Tibial artery (tissue), 4 donors: ENCODE data around the gene RNF150.

ENCODE experiments used
- DNase-seq, 2 donors: peaks; one replicate each; pipeline ENCODE4 v3.0.0-alpha.2; 2019
- H3K27ac ChIP-seq, 2 donors: fragments of 200-600 bp; sonication (generic) in 1 of 2; 1 replicate in 1 of 2; 2 replicates in 1 of 2; pipeline ENCODE4 v1.5.1; 2018 to 2019; ENCODE audit warnings: mild to moderate bottlenecking in 1 of 2
- H3K27me3 ChIP-seq, 2 donors: fragments of 200-600 bp; sonication (generic) in 1 of 2; one replicate each; pipeline versions ENCODE4 v1.5.1 to v1.6.0; 2016 to 2019
- H3K36me3 ChIP-seq, 3 donors: fragments of 200-600 bp; sonication (generic) in 2 of 3; one replicate each; pipeline ENCODE4 v1.5.1; 2016 to 2019; ENCODE audit warnings: mild to moderate bottlenecking in 2 of 3
- H3K4me1 ChIP-seq, 4 donors: fragments of 200-600 bp; sonication (generic) in 2 of 4; 1 replicate in 3 of 4; 2 replicates in 1 of 4; pipeline ENCODE4 v1.5.1; 2016 to 2019
- H3K4me3 ChIP-seq, 2 donors: fragments of 200-600 bp; sonication (generic) in 1 of 2; 1 replicate in 1 of 2; 2 replicates in 1 of 2; pipeline ENCODE4 v1.5.1; 2018 to 2019; ENCODE audit warnings: mild to moderate bottlenecking in 2 of 2
- H3K9me3 ChIP-seq, 3 donors: fragments of 200-600 bp; sonication (generic) in 1 of 3; one replicate each; pipeline ENCODE4 v1.5.1; 2016 to 2019
- CTCF ChIP-seq, 2 experiments: fragments of 200-600 bp in 1 of 2; fragments of 450-650 bp in 1 of 2; IDR thresholded peaks; one replicate each; pipeline ENCODE4 v1.5.1; 2017 to 2019; ENCODE audit warnings: antibody characterized with exemption in 2 of 2, mild to moderate bottlenecking in 1 of 2, moderate library complexity in 1 of 2
- intact Hi-C: fragments of 100-400 bp; cut with DNase I; formaldehyde crosslinking; loops from one replicate; pipeline ENCODE4 v1.15.0; 2023; ENCODE audit warnings: low total_unique reads

RNF150 gene

GRCh38 chr4:140935254-140935653 lies 198.0 kb downstream of the RNF150 start:
- H3K27ac ChIP-seq, result no peak overlapping the region
- H3K36me3 ChIP-seq, result no peaks in the 10 kb centered on the region
- peaks cover 0 to 61% (median 9%) of the 10 kb centered on the region in 4 donors for H3K4me1 ChIP-seq
- H3K9me3 ChIP-seq, result no peaks in the 10 kb centered on the region
- no peaks in the 10 kb centered on the region for H3K27me3 ChIP-seq
- peak in 1 of 2 donors; percentile 43 for DNase-seq
- no peak overlapping the region for H3K4me3 ChIP-seq
- TF ChIP-seq CTCF (IDR thresholded peaks at IDR 0.05), result no peak
- intact Hi-C loops, result no loop called here

GRCh38 chr4:140932501-140933045 lies 200.7 kb downstream of the RNF150 start:
- no peaks in the 10 kb centered on the region for H3K27me3 ChIP-seq
- no peak overlapping the region for H3K27ac ChIP-seq
- H3K4me1 ChIP-seq, result peaks cover 0 to 35% (median 7%) of the 10 kb centered on the region in 4 donors
- no peaks in the 10 kb centered on the region for H3K36me3 ChIP-seq
- intact Hi-C loops, result no loop called here
- no peaks in the 10 kb centered on the region for H3K9me3 ChIP-seq
- TF ChIP-seq CTCF (IDR thresholded peaks at IDR 0.05), result no peak
- no peak for DNase-seq
- H3K4me3 ChIP-seq, result no peak overlapping the region

- Histone ChIP-seq H3K4me3 (no peak overlapping the region), H3K27me3 (no peaks in the 10 kb centered on the region), H3K27ac (no peak overlapping the region), H3K9me3 (no peaks in the 10 kb centered on the region), H3K4me1 (peaks cover 0 to 31% (median 7%) of the 10 kb centered on the region in 4 donors), H3K36me3 (no peaks in the 10 kb centered on the region)
- no peak for TF ChIP-seq CTCF (IDR thresholded peaks at IDR 0.05)
- intact Hi-C loops, result no loop called here
- DNase-seq, result no peak
Observed at GRCh38 chr4:140931911-140932310, 201.4 kb downstream of the RNF150 start.

- Histone ChIP-seq H3K4me3 (no peak overlapping the region), H3K27ac (no peak overlapping the region), H3K9me3 (no peaks in the 10 kb centered on the region), H3K4me1 (peaks cover 0 to 20% (median 5%) of the 10 kb centered on the region in 4 donors), H3K36me3 (no peaks in the 10 kb centered on the region), H3K27me3 (no peaks in the 10 kb centered on the region)
- no peak for TF ChIP-seq CTCF (IDR thresholded peaks at IDR 0.05)
- no peak for DNase-seq
- intact Hi-C loops, result no loop called here
Observed at GRCh38 chr4:140930557-140930956, 202.7 kb downstream of the RNF150 start.

GRCh38 chr4:140930011-140930410 lies 203.3 kb downstream of the RNF150 start:
- no peak for TF ChIP-seq CTCF (IDR thresholded peaks at IDR 0.05)
- no peak for DNase-seq
- intact Hi-C loops, result no loop called here
- Histone ChIP-seq H3K27me3 (no peaks in the 10 kb centered on the region), H3K4me1 (peaks cover 0 to 16% (median 3%) of the 10 kb centered on the region in 4 donors), H3K4me3 (no peak overlapping the region), H3K9me3 (no peaks in the 10 kb centered on the region), H3K36me3 (peaks cover 0 to 4% (median 0%) of the 10 kb centered on the region in 3 donors), H3K27ac (no peak overlapping the region)

GRCh38 chr4:140928880-140929279 lies 204.4 kb downstream of the RNF150 start:
- no peaks in the 10 kb centered on the region for H3K9me3 ChIP-seq
- peaks cover 0 to 5% (median under 1%) of the 10 kb centered on the region in 4 donors for H3K4me1 ChIP-seq
- peaks cover 0 to 7% (median 0%) of the 10 kb centered on the region in 3 donors for H3K36me3 ChIP-seq
- DNase-seq, result peak; percentile 27 to 84
- H3K27me3 ChIP-seq, result no peaks in the 10 kb centered on the region
- no peak overlapping the region for H3K4me3 ChIP-seq
- TF ChIP-seq CTCF (IDR thresholded peaks at IDR 0.05), result no peak
- intact Hi-C loops, result no loop called here
- peak overlapping the region; percentile 31 to 47 for H3K27ac ChIP-seq
